Nephron progenitor cell (in vitro differentiated cells): ENCODE measurements around the gene PDHX.

Experiments
- DNase-seq: peaks from one replicate; pipeline ENCODE4 v3.0.0; 2021
- H3K27ac Mint-ChIP-seq: 2 replicates; pipeline ENCODE4 v1.8.0; 2021; ENCODE audit warnings: mild to moderate bottlenecking, moderate library complexity, mixed read lengths
- H3K27me3 Mint-ChIP-seq: 2 replicates; pipeline ENCODE4 v1.8.0; 2021; ENCODE audit warnings: mild to moderate bottlenecking, low read depth, mixed read lengths; ENCODE audit not compliant: poor library complexity
- H3K36me3 Mint-ChIP-seq: 2 replicates; pipeline ENCODE4 v1.8.0; 2021; ENCODE audit warnings: low read depth, mixed read lengths
- H3K4me1 Mint-ChIP-seq: 2 replicates; pipeline ENCODE4 v1.8.0; 2021; ENCODE audit warnings: mixed read lengths
- H3K4me3 Mint-ChIP-seq: 2 replicates; pipeline ENCODE4 v1.8.0; 2021; ENCODE audit warnings: mild to moderate bottlenecking, moderate library complexity, mixed read lengths
- H3K9me3 Mint-ChIP-seq: 2 replicates; pipeline ENCODE4 v1.8.0; 2021; ENCODE audit warnings: mild to moderate bottlenecking, moderate library complexity, mixed read lengths
- TF ChIP-seq, protein P1 (sequence below): fragments of 200-600 bp; sonication (generic); IDR thresholded peaks from 2 replicates; pipeline ENCODE4 v1.5.0; 2021; ENCODE audit warnings: antibody characterized with exemption

PDHX gene

DNA sequence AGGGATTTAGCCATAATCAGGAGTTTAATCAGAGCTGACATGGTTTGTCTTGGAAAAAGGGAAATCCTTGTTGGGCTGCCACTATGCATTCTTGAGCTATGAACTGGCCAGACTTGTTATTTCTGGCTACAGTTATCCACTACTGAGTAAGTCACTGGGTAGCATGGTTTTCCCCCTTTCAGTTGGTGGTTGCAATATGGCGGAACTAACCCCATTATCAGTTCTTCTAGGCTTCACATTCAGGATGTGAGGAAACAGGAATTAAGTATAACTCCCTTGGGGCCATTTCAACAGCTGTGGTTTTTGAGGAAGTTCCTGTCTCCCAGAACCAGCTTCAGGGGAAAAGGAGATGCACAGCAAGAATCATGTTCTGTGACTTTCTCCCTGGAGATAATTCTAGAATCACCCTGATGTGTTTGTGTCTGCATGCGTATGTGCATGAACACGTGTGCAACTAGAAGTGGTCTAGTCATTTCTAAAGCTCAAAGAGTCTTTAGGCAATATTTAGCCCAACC is 119.5 kb downstream of the PDHX start:
- no peak for DNase-seq
- H3K9me3 Mint-ChIP-seq = no peaks in the 10 kb centered on the region

DNA sequence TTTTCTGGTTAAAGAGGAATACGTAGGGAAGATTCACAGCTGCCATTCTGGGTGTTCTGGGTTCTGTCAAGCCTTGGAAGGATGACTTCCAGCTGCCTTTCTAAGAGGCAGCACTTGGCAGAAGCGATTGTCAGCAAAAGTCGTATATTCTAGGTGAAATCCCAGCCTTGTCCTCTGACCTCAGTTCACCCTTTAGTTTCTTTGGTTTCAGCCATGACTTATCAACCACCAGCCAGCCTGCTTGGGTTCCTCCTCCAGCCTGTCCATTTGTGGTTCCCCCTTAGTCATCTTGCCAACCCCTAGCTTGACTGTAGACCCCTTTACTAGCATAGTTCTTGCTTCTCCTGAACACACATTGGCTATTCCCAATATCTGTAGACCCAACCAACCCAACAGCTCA is 120.2 kb downstream of the PDHX start:
- no peaks in the 10 kb centered on the region for H3K36me3 Mint-ChIP-seq
- H3K9me3 Mint-ChIP-seq = no peaks in the 10 kb centered on the region
- H3K4me3 Mint-ChIP-seq = no peak overlapping the region
- no peaks in the 10 kb centered on the region for H3K4me1 Mint-ChIP-seq
- DNase-seq = no peak
- H3K27me3 Mint-ChIP-seq = peaks cover 5% of the 10 kb centered on the region
- TF ChIP-seq, protein P1, sequence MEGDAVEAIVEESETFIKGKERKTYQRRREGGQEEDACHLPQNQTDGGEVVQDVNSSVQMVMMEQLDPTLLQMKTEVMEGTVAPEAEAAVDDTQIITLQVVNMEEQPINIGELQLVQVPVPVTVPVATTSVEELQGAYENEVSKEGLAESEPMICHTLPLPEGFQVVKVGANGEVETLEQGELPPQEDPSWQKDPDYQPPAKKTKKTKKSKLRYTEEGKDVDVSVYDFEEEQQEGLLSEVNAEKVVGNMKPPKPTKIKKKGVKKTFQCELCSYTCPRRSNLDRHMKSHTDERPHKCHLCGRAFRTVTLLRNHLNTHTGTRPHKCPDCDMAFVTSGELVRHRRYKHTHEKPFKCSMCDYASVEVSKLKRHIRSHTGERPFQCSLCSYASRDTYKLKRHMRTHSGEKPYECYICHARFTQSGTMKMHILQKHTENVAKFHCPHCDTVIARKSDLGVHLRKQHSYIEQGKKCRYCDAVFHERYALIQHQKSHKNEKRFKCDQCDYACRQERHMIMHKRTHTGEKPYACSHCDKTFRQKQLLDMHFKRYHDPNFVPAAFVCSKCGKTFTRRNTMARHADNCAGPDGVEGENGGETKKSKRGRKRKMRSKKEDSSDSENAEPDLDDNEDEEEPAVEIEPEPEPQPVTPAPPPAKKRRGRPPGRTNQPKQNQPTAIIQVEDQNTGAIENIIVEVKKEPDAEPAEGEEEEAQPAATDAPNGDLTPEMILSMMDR = no peak
- H3K27ac Mint-ChIP-seq = no peak overlapping the region

More for the DNA sequence above, 119.5 kb downstream of the PDHX start:
- Mint-ChIP-seq H3K4me3 (no peak overlapping the region), H3K4me1 (no peaks in the 10 kb centered on the region), H3K36me3 (no peaks in the 10 kb centered on the region), H3K27me3 (peaks cover 5% of the 10 kb centered on the region), H3K27ac (no peak overlapping the region)
- TF ChIP-seq, protein P1 = no peak

DNA sequence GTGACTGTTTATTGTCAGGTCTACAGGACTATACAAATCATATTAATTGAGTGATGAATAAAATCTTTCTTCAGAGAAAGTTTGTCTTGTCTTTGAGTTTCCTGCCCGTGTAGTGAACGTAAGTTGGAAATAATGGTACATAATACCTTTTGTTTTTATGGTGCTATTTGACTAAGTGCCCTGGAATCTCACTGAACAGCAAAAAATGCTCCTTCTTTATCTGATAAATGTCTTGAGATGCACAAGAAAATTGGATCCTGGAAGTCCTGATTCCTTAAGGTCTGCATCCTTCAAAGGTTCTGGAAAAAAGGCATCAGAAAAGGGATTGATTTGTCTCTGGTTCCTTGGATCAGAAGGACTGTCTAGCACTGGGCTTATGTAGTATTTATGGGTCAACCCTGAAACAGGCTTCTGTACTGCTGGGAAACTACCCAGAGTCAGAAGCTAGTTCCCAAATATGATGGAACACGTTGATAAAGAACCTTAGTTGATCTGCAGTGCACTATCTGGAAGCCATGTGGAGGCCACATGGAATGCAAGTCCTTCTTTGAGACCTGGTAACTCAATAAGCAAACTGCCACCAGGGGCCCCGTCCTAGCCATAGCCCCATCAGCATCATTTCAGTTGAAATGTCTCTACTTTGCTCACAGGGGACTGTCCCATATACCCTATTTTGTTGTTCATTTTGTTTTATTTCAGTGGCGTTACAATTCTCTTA is 122.0 kb downstream of the PDHX start:
- no peak for DNase-seq
- Mint-ChIP-seq H3K4me1 (no peaks in the 10 kb centered on the region), H3K4me3 (no peak overlapping the region), H3K27ac (no peak overlapping the region), H3K27me3 (peaks cover 5% of the 10 kb centered on the region), H3K36me3 (no peaks in the 10 kb centered on the region), H3K9me3 (no peaks in the 10 kb centered on the region)
- TF ChIP-seq, protein P1 = no peak

DNA sequence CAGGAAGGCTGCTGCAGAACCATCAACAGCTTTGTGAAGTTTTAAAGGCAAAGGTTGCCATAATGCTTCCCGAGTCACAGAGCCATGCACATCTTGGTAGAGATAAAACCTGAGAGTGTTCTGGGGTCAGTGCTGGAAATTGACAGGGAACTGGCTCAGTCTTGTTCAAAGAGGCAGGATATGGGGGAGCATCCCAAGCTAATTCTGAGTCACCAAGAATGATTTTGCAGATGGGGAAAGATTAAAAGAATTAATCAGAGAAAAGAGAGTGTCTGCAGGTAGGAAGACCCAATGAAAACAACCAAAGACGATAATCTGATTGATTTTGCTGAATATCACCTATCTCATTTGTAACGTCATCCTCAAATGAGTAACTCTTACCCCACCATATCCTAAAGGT is 122.7 kb downstream of the PDHX start:
- DNase-seq = no peak
- no peak overlapping the region for H3K27ac Mint-ChIP-seq
- H3K36me3 Mint-ChIP-seq = no peaks in the 10 kb centered on the region
- TF ChIP-seq, protein P1 = no peak
- no peaks in the 10 kb centered on the region for H3K4me1 Mint-ChIP-seq
- H3K4me3 Mint-ChIP-seq = no peak overlapping the region
- no peaks in the 10 kb centered on the region for H3K9me3 Mint-ChIP-seq
- H3K27me3 Mint-ChIP-seq = peaks cover 5% of the 10 kb centered on the region

DNA sequence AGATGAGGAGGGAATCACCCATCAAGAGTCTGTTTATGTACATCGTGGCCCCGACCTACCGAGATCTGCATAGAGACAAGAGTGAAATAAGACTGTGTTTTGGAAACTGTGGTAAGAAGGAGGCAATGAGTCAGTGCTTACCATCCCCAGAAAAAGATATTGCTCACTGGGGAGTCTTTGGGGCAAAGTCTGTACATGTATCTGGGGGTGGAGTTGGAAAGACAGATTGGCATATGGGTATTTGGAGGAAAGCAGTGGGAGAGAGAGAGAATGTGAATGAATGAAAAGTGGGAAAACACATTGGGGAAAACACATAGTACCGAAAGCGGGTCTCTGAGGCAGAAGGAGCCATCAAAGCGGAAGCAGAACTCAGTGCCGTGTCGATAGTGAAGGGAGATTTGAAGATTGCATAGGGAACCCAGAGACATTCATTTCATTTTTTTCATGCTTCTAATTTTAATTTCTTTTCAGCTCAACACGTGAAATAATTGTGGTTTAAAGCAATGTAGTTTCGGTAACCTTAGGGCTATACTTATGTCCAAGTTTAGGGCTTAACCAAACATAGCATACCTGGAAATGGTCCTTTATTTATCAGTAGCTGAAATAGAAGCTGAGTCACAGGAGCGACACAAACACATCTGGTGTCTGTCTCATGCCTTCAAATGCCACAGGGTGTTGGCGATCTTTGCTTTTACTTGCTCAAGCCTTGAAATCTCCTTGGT is 124.0 kb downstream of the PDHX start:
- H3K27ac Mint-ChIP-seq = no peak overlapping the region
- peaks cover 10% of the 10 kb centered on the region for H3K27me3 Mint-ChIP-seq
- no peaks in the 10 kb centered on the region for H3K36me3 Mint-ChIP-seq
- no peak for DNase-seq
- no peaks in the 10 kb centered on the region for H3K4me1 Mint-ChIP-seq
- H3K4me3 Mint-ChIP-seq = no peak overlapping the region
- H3K9me3 Mint-ChIP-seq = no peaks in the 10 kb centered on the region
- TF ChIP-seq, protein P1 = no peak
